ENCODE measurements around the gene HMMR. TPM values are rescaled to one million over a fixed set of nuclear protein-coding genes. Genes with fewer than 3 reads are reported as not detected.

Gene HMMR
- total and polyA plus RNA-seq, 2 of the 4 experiments (the other 2 are of a cell fraction): 13.0 to 24.6 TPM

DNA sequence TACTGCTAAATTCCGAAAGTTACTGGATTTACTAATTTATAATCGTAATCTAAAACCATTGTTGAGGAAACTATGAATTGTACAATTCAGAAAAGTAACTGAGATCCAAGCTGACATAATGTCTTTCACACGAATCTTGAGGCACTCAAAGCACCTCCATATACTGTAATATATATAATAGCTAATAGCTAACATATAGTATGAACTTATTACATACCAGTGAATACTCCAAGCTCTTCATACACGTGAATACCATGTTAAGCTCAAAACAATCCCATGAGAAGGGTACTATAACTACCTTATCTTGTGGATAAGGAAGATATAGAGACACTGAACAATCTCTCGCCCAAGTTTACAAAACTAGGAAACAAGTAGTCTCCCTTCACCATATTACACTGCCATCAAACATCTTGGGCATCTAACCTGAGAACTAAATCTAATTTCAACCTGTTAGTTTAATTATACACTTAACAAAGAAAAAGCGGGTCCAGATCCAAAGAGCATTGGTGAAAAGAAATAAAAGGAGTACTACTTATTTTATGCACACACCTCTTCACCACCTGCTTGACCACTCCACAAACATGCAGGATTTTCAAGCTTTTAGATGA is 1.6 kb upstream of the HMMR start:
- in situ Hi-C loops (cut with MboI; ENCODE audit: low sequenced_read_pairs): no loop called here
- no peak overlapping the region for H2BK120ac ChIP-seq (ENCODE audit: low read depth, low read length)
- peak overlapping the region; percentile 96 for H3K4me2 ChIP-seq (ENCODE audit: low read depth, low read length)
- no peak overlapping the region for H3K56ac ChIP-seq (ENCODE audit: extremely low read depth, insufficient read depth, low read length)
- DNase-seq (no peak), ATAC-seq (ENCODE audit: low read depth) (no peak)
- H4K91ac ChIP-seq (ENCODE audit: insufficient read depth, low read depth, low read length): no peak overlapping the region
- no peak overlapping the region for H2AFZ ChIP-seq (replicated peaks; ENCODE audit: low read length, poor library complexity)
- peak overlapping the region; percentile 94 for H2BK5ac ChIP-seq (ENCODE audit: low read depth, low read length, poor library complexity, severe bottlenecking)
- H3K9me1 ChIP-seq (ENCODE audit: insufficient read depth, low read length): no peaks in the 10 kb centered on the region
- peak overlapping the region; percentile 65 for H3K4me3 ChIP-seq (ENCODE audit: insufficient read depth, low read depth, low read length)
- no peak overlapping the region for H3K4ac ChIP-seq (ENCODE audit: low read depth, low read length)
- H3K27ac ChIP-seq (ENCODE audit: insufficient read depth, low read length): no peak overlapping the region; the same call in 1 of the 2 replicates
- peaks cover 14% of the 10 kb centered on the region in 2 experiments; a peak in 2 of 4 replicates for H3K79me1 ChIP-seq (ENCODE audit: low read depth in 1 of 2, low read length in 2 of 2)
- H3K27me3 ChIP-seq (ENCODE audit: control insufficient read depth, insufficient read depth, low read length): no peaks in the 10 kb centered on the region
- TF ChIP-seq MAFK (IDR thresholded peaks at IDR 0.05; ENCODE audit: low read depth, low read length): no peak
- no peak for TF ChIP-seq BHLHE40 (IDR thresholded peaks at IDR 0.05; ENCODE audit: low read depth, low read length)
- no peak for TF ChIP-seq POLR2A (IDR thresholded peaks at IDR 0.05; ENCODE audit: low read depth, low read length)
- no peak for TF ChIP-seq ELK1 (IDR thresholded peaks at IDR 0.05; ENCODE audit: borderline replicate concordance, low read depth, low read length)
- TF ChIP-seq MAZ (IDR thresholded peaks at IDR 0.05; ENCODE audit: borderline replicate concordance, low read depth, low read length): no peak
- no peak for TF ChIP-seq MXI1 (IDR thresholded peaks at IDR 0.05; ENCODE audit: borderline replicate concordance, low read depth, low read length)
- TF ChIP-seq, protein P1, sequence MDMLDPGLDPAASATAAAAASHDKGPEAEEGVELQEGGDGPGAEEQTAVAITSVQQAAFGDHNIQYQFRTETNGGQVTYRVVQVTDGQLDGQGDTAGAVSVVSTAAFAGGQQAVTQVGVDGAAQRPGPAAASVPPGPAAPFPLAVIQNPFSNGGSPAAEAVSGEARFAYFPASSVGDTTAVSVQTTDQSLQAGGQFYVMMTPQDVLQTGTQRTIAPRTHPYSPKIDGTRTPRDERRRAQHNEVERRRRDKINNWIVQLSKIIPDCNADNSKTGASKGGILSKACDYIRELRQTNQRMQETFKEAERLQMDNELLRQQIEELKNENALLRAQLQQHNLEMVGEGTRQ (IDR thresholded peaks at IDR 0.05; ENCODE audit: low read depth, low read length): no peak
- TF ChIP-seq RFX5 (IDR thresholded peaks at IDR 0.05; ENCODE audit: low read depth, low read length): no peak
- no peak for TF ChIP-seq FOS (IDR thresholded peaks at IDR 0.05; ENCODE audit: low read depth, low read length)
- no peak for TF ChIP-seq SMC3 (IDR thresholded peaks at IDR 0.05; ENCODE audit: low read depth, low read length)
- TF ChIP-seq, protein P2, sequence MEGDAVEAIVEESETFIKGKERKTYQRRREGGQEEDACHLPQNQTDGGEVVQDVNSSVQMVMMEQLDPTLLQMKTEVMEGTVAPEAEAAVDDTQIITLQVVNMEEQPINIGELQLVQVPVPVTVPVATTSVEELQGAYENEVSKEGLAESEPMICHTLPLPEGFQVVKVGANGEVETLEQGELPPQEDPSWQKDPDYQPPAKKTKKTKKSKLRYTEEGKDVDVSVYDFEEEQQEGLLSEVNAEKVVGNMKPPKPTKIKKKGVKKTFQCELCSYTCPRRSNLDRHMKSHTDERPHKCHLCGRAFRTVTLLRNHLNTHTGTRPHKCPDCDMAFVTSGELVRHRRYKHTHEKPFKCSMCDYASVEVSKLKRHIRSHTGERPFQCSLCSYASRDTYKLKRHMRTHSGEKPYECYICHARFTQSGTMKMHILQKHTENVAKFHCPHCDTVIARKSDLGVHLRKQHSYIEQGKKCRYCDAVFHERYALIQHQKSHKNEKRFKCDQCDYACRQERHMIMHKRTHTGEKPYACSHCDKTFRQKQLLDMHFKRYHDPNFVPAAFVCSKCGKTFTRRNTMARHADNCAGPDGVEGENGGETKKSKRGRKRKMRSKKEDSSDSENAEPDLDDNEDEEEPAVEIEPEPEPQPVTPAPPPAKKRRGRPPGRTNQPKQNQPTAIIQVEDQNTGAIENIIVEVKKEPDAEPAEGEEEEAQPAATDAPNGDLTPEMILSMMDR (conservative IDR thresholded peaks at IDR 0.05; ENCODE audit: low read depth, low read length): no peak
- TF ChIP-seq CHD1 (IDR thresholded peaks at IDR 0.05; ENCODE audit: low read depth, low read length): no peak
- TF ChIP-seq NFE2L2 (IDR thresholded peaks at IDR 0.05; ENCODE audit: low read depth, low read length): no peak
- no peak for TF ChIP-seq RCOR1 (IDR thresholded peaks at IDR 0.05; ENCODE audit: insufficient replicate concordance, low read length)
- no peak for TF ChIP-seq RAD21 (IDR thresholded peaks at IDR 0.05; ENCODE audit: low read length)
- no peak for TF ChIP-seq CEBPB (IDR thresholded peaks at IDR 0.05; ENCODE audit: low read depth, low read length)
- POLR2A ChIA-PET (ENCODE audit: unreplicated experiment): no interaction called here
- H2BK15ac ChIP-seq (ENCODE audit: low read depth, low read length): no peak overlapping the region
- peak overlapping the region; percentile 82; the same call in 1 of the 2 replicates for H3K23ac ChIP-seq (ENCODE audit: low read depth, low read length)
- H3K4me1 ChIP-seq (ENCODE audit: control insufficient read depth, insufficient read depth, low read length): no peaks in the 10 kb centered on the region
- no peak overlapping the region for H2AK5ac ChIP-seq (ENCODE audit: low read depth, low read length)
- H4K5ac ChIP-seq (ENCODE audit: low read depth, low read length): no peak overlapping the region
- H2AK9ac ChIP-seq (replicated peaks; ENCODE audit: low read depth, low read length, poor library complexity): no peak overlapping the region
- H3K9ac ChIP-seq (ENCODE audit: low read depth, low read length): peak overlapping the region; percentile 90; the same call in 1 of the 2 replicates
- H3K14ac ChIP-seq (replicated peaks; ENCODE audit: low read depth, low read length): no peak overlapping the region
- CTCF ChIA-PET: interaction anchor here (1.3 kb wide), 1 partner anchor 15 kb away, joined by 4 read pairs; no protein-coding TSS in a partner anchor
- intact Hi-C loops (cut with micrococcal nuclease): no loop called here
- no TSS peak for BruUV-seq (replicated peaks)
- no peaks in the 10 kb centered on the region for H3K9me3 ChIP-seq (ENCODE audit: control insufficient read depth, insufficient read depth, low read length)
- H3K36me3 ChIP-seq (ENCODE audit: control insufficient read depth, insufficient read depth, low read length): peaks cover 3% of the 10 kb centered on the region; the same call in 1 of the 2 replicates
- H4K20me1 ChIP-seq (ENCODE audit: insufficient read depth, low read length): no peaks in the 10 kb centered on the region
- peak overlapping the region in 1 of 2 experiments; percentile 64; a peak in 1 of 4 replicates for H4K8ac ChIP-seq (ENCODE audit: low read depth in 2 of 2, low read length in 2 of 2)
- dilution Hi-C loops (cut with HindIII; ENCODE audit: low sequenced_read_pairs, unreplicated experiment): no loop called here
- H3K18ac ChIP-seq (ENCODE audit: low read depth, low read length): no peak overlapping the region
- no peak overlapping the region for H2BK20ac ChIP-seq (ENCODE audit: low read depth, low read length)
- no CpG with 5 or more reads among the region's 6 CpGs for WGBS, 2 experiments (ENCODE audit: extremely low coverage in 2 of 2, insufficient read length in 1 of 2)

Measured in IMR-90 (cell line).